Measurements from ENCODE around the gene SERTAD2. TPM values are rescaled to one million over a fixed set of nuclear protein-coding genes. Genes with fewer than 3 reads are reported as not detected.

Gene SERTAD2
- polyA plus RNA-seq, 4 donors, result 22.8 to 24.6 (median 23.3) TPM

DNA sequence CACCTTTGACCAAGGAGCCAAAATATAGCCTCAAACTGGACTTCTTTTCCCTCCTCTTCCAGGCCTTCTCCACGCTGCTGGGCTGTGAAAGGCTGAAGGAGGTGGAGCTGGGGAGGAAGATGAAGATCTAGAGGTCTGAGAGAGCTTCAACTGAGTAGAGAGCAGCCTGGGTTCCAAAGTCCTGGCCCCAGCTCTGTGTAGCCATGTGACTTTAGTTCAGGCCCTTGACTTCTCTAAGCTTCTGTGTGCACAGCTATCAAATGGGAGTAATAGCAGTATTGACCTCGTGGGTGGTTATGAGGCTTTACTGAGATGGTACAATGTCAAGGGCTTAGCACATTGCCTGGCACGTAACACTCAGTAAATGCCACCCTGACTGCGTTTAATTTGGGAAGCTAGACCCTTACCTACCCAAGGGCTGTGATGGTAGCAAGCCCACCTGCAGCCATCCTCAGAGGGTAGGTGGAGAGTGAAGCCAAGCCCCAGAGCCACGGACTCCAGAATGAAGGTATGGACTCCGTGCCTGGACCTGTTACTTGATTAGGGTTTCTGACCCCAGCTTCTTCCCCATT is 38.4 kb downstream of the SERTAD2 start:
- no peak for DNase-seq (ENCODE audit: low read depth in 4 of 4, low spot score in 2 of 4)

DNA sequence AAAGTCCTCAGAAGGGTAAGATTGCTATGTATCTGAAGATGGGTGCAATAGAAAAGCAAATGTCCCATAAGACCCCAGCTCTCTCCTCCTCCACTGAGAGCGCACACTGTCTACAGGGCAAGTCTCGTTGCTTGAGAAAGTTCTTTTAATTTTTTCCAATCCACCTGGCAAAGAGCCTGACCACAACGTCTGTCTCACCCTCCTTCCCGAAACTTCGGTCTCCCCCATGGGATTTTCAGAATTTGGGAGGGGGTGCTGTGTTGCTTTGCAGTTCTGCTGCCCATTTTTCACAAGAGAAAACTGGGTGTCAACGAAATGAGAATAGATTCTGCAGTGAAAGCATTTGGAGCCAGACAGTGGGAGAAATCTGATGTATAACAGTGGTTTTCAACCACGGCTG is 40.4 kb downstream of the SERTAD2 start:
- no peak for DNase-seq (ENCODE audit: low read depth in 4 of 4, low spot score in 2 of 4)

DNA sequence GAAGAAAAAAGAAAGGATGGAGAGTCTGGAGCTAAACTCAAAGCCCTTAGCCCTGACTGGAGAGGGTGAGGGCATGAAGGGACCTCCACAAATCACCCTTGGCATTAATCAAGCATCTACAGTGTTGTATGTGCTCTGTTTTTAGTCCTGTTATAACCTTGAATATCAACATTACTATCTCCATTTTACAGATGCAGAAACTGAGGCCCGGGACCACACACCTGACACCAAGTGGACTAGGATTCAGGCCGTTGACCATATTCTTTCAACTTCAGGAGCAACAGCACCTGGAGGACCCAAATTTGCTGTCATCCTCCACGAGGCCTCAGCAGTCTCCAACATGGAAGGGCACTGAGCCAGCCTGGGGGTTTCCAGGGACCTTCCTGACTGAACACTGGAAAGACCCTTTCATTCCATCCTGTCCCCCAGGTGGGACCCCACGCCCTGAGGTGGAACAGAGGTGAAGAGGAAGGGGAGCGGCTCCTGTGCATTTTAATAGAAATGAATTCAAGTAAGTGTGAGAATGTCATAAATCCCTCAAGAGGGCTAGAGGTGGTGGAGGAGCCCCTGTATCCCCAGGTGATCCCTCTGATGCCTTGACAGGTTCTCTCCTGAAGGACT is 41.0 kb downstream of the SERTAD2 start:
- no peak for DNase-seq (ENCODE audit: low read depth in 4 of 4, low spot score in 2 of 4)

DNA sequence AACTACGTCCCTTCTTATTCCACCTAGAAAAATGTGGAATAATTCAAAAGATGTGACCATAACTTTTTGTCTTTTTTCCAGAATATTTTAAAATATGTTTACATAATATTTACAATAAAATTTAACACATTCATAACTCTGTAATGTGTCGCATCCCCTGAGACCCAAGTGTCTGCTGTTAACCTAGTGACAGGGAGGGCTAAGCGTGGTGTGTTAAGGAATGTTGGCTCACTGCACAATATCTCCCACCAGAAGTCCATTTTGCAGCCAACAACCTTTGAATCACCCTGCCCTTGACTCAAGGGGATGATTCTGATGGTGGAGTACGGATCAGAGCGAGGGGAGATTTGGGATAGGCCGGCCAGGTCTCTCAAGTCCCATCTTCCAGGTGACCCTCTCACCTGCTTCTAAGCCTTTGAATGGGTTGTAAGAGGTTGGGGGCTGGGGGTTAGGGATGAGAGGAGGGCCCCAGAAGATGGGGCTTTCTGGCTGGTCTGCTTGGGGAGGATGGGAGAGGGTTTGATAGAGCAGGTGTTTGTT is 43.3 kb downstream of the SERTAD2 start:
- no peak for DNase-seq (ENCODE audit: low read depth in 4 of 4, low spot score in 2 of 4)

DNA sequence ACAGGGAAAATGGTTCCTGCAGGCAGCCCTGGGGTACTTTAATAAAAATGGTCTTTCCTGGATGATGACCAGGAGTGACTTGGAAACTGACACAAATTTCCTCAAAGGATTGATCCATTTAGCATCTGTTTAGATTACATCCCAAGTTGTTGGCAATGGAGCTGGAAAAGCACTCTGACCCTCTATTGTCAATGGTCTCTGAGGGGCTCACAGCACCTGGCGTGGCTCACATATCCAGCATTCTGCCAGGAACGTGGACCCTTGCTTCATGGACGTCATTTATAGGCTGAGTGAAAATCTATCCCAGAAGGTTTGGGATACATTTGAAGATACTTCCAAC is 43.8 kb downstream of the SERTAD2 start:
- DNase-seq (ENCODE audit: low read depth in 4 of 4, low spot score in 2 of 4), result no peak

DNA sequence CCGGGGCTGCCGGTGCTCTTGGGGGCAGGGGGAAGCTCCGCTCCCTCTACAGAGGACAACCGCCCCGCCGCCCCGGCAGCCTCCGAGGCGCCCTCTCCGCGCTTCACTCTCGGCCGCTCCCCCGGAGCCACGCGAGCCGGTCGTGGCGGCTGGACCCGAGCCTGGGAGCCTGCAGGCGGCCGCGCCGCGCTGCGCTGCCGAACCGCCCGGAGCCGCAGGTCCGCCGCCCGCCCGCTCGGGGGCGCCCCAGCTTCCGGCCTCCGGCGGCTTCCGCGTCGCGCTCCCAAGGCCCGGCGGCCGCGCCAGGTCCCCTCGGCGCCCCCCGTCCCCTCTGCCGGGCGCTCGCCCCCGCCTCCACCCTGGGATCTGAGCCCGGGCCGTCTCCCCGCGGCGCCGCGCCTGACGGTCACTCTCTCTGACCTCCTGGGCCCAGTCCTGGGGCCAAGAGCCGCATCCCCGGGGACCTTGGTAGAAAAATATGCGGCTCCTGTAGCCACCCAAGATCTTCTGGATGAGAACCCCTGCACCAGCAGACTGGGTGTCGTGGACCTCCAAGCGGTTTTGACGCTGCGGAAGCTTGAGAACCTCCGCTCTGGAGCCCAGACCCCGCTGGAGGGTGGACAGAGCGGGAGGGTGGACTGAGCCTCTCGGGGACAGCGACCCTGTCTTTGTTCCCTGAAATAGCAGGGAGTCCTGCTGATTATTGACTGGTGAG is 44.3 kb downstream of the SERTAD2 start:
- DNase-seq (ENCODE audit: low read depth in 4 of 4, low spot score in 2 of 4), result no peak

DNA sequence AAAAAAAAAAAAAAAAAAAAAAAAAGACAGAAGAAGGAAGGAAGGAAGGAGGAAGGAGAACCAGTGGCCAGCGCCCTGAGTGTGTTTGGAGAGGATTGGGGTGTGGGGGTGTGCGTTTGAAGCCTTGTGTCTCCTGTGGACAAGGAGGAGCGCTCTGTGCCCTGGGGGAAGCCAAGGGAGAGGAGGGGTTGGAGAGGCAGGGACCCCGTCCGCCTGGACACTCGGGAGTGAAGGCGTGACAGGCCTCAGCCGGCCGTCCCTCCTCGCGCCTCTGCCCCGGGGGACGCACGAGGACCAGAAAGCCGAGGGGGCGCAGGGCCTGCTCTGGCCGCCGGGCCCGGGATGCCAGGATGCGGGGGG is 44.9 kb downstream of the SERTAD2 start:
- no peak for DNase-seq (ENCODE audit: low read depth in 4 of 4, low spot score in 2 of 4)

DNA sequence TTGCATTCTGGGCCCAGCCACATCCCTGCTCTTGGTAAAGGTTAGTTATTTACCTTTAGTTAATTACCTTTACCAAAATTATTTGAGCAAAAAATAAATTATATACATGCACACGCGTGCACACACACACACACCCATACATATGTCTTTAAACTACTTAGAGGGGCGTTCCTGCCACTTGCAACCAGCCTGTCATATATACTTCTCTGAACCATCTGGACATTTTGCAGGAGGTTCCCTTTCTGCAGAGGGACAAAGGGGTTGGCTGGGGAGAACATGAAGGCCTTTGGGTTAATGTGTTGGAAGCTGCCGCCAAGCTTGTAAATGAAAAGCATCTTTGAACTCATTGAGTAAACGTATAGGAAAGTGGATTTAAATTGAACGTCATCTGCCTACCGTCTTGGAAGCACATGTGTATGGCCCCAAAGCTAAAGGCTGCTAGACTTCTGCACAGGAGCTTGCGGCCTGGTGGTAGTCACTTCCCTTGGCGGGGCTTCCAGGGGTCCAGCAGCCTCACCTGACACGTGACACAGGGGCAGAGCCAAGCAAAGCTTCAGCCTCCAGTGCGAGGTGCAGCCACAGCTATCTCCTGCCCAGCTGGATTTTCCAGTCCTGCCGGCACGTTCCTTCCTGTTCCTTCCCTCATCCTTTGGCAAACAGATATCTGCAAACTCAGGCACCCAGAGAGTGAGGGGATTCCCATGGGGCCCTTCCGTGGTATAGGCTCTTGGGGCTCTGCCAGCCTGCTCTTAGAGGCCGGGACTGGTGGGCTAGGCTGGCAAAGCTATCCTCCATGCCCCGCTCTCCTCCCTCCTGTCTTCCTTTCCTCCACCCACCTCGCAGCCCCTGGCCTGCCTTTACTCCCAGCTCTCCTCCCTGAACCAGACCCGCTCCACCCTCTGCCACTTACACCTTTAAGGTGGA is 46.1 kb downstream of the SERTAD2 start:
- no peak for DNase-seq (ENCODE audit: low read depth in 4 of 4, low spot score in 2 of 4)

DNA sequence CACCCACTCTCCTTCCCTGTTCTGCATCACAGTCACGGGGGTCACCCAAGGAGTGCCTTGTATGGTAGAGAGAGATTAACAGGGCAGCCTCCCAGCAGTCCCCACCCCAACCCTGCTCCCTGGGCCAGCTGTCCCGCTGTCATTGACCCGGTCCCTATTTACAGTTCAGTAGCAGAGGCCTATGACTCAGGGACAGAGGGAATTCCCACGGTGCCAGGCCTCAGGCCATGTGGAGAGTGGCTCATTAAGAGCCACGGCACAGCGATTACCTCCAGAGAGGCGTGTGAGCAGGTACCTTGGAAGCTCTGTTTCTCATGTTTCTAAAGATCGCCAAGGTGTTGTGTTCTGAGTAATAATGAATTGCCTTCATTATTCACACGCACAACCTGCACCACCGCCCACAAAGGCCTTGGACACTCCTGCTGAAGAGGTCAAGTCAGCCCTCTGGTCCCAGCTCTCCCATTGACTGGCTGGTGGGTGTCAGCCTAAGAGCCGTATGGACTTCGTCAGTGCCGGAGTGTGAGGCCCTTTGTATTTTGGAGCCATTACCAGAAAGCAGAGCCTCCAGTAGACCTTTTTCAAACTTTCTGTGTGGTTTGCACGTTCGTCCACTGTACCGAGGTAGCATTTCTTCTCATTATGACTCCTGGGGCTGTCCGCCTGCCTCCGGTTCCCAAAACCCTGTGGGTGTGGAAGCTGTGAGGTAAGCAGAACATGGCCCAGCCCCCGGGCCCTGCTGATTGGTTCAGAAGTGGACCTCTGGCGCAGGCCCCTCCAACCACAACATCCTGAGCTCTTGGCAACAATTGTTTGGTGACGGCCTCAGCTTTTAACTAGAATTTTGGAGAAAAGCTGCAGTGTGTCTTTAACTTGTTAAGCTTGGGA is 47.0 kb downstream of the SERTAD2 start:
- DNase-seq (ENCODE audit: low read depth in 4 of 4, low spot score in 2 of 4), result no peak

DNA sequence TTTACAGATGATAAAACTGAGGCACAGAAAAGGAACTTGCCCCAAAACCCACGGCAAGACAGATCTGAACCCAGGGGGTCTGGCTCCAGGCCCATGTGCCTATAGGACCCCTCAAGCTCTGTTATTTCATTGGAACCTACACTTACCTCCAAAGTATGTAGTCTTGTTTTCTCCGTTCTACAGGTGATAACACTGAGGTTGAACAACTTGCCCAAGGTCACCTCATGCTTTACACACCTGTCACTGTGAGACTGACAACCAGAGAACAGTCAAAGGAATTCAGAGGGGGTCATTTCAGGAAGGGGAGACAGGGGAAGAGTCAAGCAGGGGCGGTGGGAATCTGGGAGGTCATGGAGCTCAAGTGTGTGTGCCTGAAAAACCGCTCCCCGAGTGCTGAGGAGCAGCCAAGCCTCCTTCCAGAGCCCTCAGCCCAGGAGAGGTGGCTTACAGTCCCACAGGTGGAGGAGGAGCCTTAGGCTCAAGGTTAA is 47.7 kb downstream of the SERTAD2 start:
- no peak for DNase-seq (ENCODE audit: low read depth in 4 of 4, low spot score in 2 of 4)

DNA sequence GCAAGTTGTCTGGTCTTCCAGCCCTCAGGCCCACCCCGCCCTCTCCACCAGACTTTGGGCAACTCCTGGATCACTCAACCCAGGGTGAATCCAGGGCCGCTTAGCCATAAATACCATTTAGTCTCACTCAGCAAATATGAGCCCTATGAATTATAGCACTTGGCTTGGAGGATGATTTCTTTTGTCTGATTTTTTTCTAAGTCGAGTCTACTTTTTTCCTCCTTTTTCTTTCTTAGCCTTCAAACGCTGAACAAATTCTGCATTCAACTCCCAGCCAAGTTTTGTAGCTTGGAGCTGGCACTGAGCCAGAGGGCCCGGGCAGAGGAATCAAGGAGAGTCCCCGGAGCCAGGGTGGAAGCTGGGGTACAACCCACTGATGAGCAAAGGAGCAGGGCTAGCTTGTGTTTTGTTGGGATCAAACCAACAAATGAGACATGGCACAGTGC is 48.7 kb downstream of the SERTAD2 start:
- DNase-seq (ENCODE audit: low read depth in 4 of 4, low spot score in 2 of 4), result no peak

DNA sequence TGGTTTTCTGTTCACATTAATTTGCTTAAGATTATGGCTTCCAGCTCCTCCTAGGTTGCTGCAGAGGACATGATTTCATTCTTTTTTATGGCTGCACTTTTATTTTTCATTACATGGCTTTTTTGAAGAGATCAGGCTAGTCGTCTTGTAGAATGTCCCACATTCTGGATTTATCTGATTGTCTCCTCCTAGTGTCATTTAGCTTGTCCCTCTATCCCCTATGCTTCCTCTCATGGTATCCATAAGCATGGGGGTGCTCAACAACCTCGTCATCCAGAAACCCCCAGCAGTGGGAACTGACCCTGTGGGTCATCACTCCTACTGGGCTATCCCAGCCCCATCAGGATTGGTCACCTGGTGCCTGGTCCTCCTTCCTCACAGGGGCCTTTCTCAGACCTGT is 49.6 kb downstream of the SERTAD2 start:
- no peak for DNase-seq (ENCODE audit: low read depth in 4 of 4, low spot score in 2 of 4)

DNA sequence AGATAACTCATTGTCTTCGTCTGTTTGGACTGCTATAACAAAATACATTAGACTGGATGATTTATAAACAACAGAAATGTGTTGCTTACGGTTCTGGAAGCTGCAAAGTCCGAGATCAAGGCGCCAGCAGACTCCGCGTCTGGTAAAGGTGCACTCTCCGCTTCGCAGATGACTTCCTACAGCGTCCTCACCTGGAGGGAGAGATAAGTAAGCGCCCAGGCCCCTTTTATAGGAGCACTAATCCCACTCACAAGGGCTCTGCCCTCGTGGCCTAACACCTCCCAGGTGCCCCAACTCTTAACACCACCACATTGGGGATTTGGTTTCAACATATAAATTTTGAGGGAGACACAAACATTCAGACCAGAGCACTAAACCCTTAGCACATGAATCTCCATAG is 51.3 kb downstream of the SERTAD2 start:
- no peak for DNase-seq (ENCODE audit: low read depth in 4 of 4, low spot score in 2 of 4)

DNA sequence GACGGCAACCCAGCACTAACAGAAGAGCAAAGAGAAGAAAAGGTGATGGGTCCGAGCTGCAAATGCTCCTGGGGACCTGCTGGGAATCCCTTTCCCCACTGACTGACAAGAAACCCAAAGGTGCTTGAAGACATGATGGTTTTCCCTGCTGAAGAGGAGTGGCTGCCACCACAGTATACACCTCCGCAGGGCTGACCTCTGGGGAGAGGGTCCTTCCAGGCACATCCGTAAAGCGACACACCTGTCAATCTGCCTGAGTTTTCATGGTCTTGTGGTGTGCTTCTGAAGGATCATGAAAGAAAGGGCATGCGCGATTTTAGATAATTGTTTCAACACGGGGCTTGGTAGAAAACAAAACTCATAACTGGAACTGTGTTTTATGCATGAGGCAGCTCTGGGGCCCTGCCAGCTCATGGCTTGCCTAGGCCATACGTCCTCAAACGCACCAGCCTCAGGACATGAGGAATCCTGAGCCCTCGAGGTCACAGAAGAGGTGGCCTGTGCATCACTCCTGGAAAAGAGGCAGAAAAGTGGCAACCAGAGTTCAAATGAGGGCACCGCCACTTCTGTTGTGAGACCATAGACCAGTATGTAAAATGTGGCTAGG is 51.8 kb downstream of the SERTAD2 start:
- no peak for DNase-seq (ENCODE audit: low read depth in 4 of 4, low spot score in 2 of 4)

DNA sequence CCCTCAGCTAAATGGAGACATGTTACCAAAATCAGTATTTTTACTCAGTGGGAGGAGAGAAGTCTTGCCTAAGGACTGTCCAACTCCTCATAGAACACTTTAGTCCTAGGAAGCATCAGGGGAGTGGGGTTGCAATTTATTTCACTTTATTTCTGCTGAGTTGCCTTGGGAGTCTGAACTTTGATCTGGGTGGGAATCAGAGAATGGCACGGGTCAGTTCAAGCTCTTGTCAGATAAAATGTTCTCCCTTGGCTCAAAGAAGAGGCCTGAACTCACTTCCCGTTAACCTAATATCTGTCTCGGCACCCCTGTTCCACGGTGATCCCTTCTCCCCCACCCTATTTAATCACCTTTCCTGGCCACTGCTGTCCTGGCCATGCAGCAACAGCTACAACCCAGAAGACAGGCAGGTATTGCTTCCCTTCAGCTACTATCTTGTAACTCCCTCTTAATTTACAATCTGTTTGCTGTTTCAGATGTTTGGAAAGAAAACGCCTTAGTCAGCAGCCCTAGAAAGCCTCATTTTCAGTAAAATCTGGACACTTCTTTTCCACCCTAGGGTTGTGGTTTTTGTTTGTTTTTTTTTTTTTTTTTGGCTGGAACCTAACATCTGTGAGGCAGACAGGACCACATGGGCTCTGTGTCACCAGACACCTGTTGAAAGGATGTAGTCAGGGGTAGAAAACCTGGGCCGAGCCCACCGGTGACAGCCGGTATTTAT is 52.5 kb downstream of the SERTAD2 start:
- DNase-seq (ENCODE audit: low read depth in 4 of 4, low spot score in 2 of 4), result no peak

DNA sequence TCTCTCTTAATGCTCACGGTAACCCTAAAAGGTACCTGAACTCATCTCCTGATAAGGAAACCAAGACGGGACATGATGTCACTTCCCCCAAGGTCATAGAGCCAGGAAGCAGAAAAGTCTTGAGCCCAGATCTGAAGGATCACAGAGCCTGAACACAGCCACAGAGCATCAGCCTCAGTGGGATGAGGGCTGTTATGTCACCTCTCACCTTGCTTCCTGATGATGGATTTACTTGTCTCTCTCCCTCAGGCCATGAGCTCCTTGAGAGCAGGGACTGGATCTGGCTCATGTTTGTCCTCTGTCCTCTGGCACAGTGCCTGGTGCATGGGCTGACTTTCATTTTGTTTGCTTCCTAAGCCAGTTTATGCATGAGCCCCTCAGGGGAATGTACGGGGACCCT is 54.2 kb downstream of the SERTAD2 start:
- no peak for DNase-seq (ENCODE audit: low read depth in 4 of 4, low spot score in 2 of 4)

DNA sequence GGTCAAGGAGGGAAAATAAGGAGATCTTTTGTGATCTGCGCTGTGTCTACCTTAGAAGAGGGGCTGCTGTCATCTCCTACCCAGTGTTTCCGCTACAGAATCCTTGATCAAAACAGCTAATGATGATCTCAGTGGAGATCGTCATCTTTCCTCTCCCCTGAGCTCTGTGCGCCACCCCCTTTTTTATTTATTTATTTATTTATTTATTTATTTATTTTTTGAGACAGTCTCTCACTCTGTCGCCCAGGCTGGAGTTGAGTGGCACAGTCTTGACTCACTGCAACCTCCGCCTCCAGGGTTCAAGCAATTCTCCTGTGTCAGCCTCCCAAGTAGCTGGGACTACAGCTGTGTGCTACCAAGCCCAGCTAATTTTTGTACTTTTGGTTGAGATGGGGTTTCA is 55.5 kb downstream of the SERTAD2 start:
- DNase-seq (ENCODE audit: low read depth in 4 of 4, low spot score in 2 of 4), result no peak

DNA sequence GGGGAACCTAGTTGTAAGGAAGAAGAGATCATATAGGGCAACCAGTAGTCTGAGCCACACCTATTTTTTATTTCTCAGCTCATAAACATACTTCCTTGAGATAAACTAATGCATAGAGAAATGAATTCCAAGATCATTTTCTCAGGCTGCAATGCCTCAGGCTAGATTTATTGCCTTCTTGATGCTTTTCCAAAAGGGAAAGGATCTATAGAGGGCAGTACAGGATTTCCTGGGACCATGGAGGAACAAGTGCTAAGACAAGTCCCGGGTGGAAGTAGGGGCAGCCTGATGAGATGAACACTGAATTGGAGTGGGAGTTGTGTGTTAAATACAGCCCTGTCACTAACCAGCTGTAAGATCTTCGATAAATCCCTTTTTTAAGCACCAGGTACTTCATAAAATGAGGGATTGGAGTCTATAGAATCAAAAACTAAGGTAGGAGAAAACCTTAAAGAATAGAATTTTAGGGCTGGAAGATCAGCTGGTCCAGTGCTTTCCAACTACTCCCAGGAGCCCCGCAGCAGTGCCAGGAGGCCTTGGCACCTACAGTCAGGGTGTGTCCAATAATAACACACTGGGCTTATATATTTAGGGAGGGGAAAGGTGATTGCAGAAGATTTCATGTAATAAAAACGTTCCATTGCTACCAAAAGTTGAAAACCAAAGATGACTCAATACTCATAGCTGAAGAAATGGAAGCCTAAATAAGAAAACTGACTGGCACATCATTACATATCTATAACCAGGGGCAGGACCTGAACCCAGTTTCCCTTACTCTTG is 58.1 kb downstream of the SERTAD2 start:
- no peak for DNase-seq (ENCODE audit: low read depth in 4 of 4, low spot score in 2 of 4)

Data from left renal cortex interstitium (tissue), 4 donors.